Measurements from ENCODE around the gene PICALM. TPM values are rescaled to one million over a fixed set of nuclear protein-coding genes. Genes with fewer than 3 reads are reported as not detected.

PICALM gene
- total and polyA plus RNA-seq, 2 of the 4 experiments (the other 2 are of a cell fraction), result 235 to 453 TPM

- TF ChIP-seq NFE2L2 (IDR thresholded peaks at IDR 0.05; ENCODE audit: low read depth, low read length), result no peak
- TF ChIP-seq RCOR1 (IDR thresholded peaks at IDR 0.05; ENCODE audit: insufficient replicate concordance, low read length), result no peak
- H4K5ac ChIP-seq (ENCODE audit: low read depth, low read length), result no peak overlapping the region
- peaks cover 10% of the 10 kb centered on the region for H3K9me1 ChIP-seq (ENCODE audit: insufficient read depth, low read length)
- dilution Hi-C loops (cut with HindIII; ENCODE audit: low sequenced_read_pairs, unreplicated experiment), result no loop called here
- H2AK5ac ChIP-seq (ENCODE audit: low read depth, low read length), result no peak overlapping the region
- ATAC-seq (ENCODE audit: low read depth) (no peak), DNase-seq (no peak)
- peak overlapping the region; percentile 74 for H2BK120ac ChIP-seq (ENCODE audit: low read depth, low read length)
- 0 out of 4 replicates have a peak, but pooled peaks cover 0 to 3% of the 10 kb centered on the region in 2 experiments for H3K79me1 ChIP-seq (ENCODE audit: low read depth in 1 of 2, low read length in 2 of 2)
- H3K27me3 ChIP-seq (ENCODE audit: control insufficient read depth, insufficient read depth, low read length), result no peaks in the 10 kb centered on the region
- H4K91ac ChIP-seq (ENCODE audit: insufficient read depth, low read depth, low read length), result no peak overlapping the region
- H3K4ac ChIP-seq (ENCODE audit: low read depth, low read length), result peak overlapping the region; percentile 25; the same call in 1 of the 2 replicates
- peak overlapping the region; percentile 27 for H3K14ac ChIP-seq (replicated peaks; ENCODE audit: low read depth, low read length)
- H2BK15ac ChIP-seq (ENCODE audit: low read depth, low read length), result no peak overlapping the region
- H4K20me1 ChIP-seq (ENCODE audit: insufficient read depth, low read length), result no peaks in the 10 kb centered on the region
- ChIA-PET POLR2A (ENCODE audit: unreplicated experiment) (no interaction called here), CTCF (interaction anchor here (1.6 kb wide), 1 partner anchor 106 kb away, joined by 3 read pairs; no protein-coding TSS in a partner anchor)
- BruUV-seq (replicated peaks), result no TSS peak
- H2AK9ac ChIP-seq (replicated peaks; ENCODE audit: low read depth, low read length, poor library complexity), result no peak overlapping the region
- peak overlapping the region; percentile 75; the same call in 1 of the 2 replicates for H2BK20ac ChIP-seq (ENCODE audit: low read depth, low read length)
- H3K36me3 ChIP-seq (ENCODE audit: control insufficient read depth, insufficient read depth, low read length), result no peaks in the 10 kb centered on the region
- no peaks in the 10 kb centered on the region; the same call in 1 of the 2 replicates for H3K9me3 ChIP-seq (ENCODE audit: control insufficient read depth, insufficient read depth, low read length)
- no peak overlapping the region for H3K56ac ChIP-seq (ENCODE audit: extremely low read depth, insufficient read depth, low read length)
- no peak overlapping the region for H3K4me2 ChIP-seq (ENCODE audit: low read depth, low read length)
- no peak overlapping the region; the same call in 1 of the 2 replicates for H3K18ac ChIP-seq (ENCODE audit: low read depth, low read length)
- peak overlapping the region; percentile 31; the same call in 1 of the 2 replicates for H3K23ac ChIP-seq (ENCODE audit: low read depth, low read length)
- H3K4me1 ChIP-seq (ENCODE audit: control insufficient read depth, insufficient read depth, low read length), result peaks cover 7% of the 10 kb centered on the region
- in situ Hi-C loops (cut with MboI; ENCODE audit: low sequenced_read_pairs), result no loop called here
- no peak overlapping the region for H3K4me3 ChIP-seq (ENCODE audit: insufficient read depth, low read depth, low read length)
- no CpG with 5 or more reads among the region's 2 CpGs for WGBS, 2 experiments (ENCODE audit: extremely low coverage in 2 of 2, insufficient read length in 1 of 2)
- peak overlapping the region; percentile 37 for H2AFZ ChIP-seq (replicated peaks; ENCODE audit: low read length, poor library complexity)
- H4K8ac ChIP-seq (ENCODE audit: low read depth in 2 of 2, low read length in 2 of 2), result peak overlapping the region in 1 of 2 experiments; percentile 54; a peak in 1 of 4 replicates
- H2BK5ac ChIP-seq (ENCODE audit: low read depth, low read length, poor library complexity, severe bottlenecking), result no peak overlapping the region
- intact Hi-C loops (cut with micrococcal nuclease), result no loop called here
- H3K9ac ChIP-seq (ENCODE audit: low read depth, low read length), result no peak overlapping the region
- H3K27ac ChIP-seq (ENCODE audit: insufficient read depth, low read length), result no peak overlapping the region
Observed at GRCh38 chr11:86087256-86087655, 18.4 kb upstream of the PICALM start.

Measured in IMR-90 (cell line).